GM12878 (cell line): ENCODE measurements around the gene KIAA1217. TPM values are rescaled to one million over a fixed set of nuclear protein-coding genes. Genes with fewer than 3 reads are reported as not detected.

Source experiments
- ATAC-seq: fragments of 200-7000 bp; cut with Tn5 transposase; 3 replicates; pipeline ENCODE4 v1.9.1; 2020; ENCODE audit warnings: mild to moderate bottlenecking, moderate library complexity
- BruUV-seq: library from RNA; stranded (reverse); fragments of 400-500 nt; replicated peaks from 2 replicates; lab custom pipeline; 2021; lab: Mats Ljungman, UMichigan
- CTCF ChIA-PET: fragments of 300-600 bp; sonication (Branson Sonifier 250); formaldehyde crosslinking; extraction: SDS; loops from one replicate; lab custom pipeline; 2021; ENCODE audit warnings: inconsistent platforms; lab: Yijun Ruan, JAX
- POLR2A ChIA-PET: fragments of 350-600 bp; formaldehyde crosslinking; extraction: SDS; loops from one replicate; lab custom pipeline; 2021; ENCODE audit warnings: inconsistent platforms; lab: Charles Lee
- RAD21 ChIA-PET: fragments of 300-600 bp; sonication (Branson Sonifier 250); formaldehyde crosslinking; loops from one replicate; lab custom pipeline; 2023; ENCODE audit warnings: antibody characterized with exemption; ENCODE audit not compliant: unreplicated experiment; lab: Charles Lee
- SMC1A ChIA-PET: fragments of 300-600 bp; sonication (Branson Sonifier 250); formaldehyde crosslinking; loops from one replicate; lab custom pipeline; 2023; ENCODE audit not compliant: unreplicated experiment, uncharacterized antibody; lab: Charles Lee
- DNase-seq: peaks from one replicate; pipeline ENCODE4 v3.0.0-alpha.2; 2011; ENCODE audit warnings: low read depth, low spot score
- FAIRE-seq: peaks from 3 replicates; lab custom pipeline; 2011; peaks lifted over from hg19 to GRCh38; lab: Jason Lieb, UNC
- H2AFZ ChIP-seq: 2 replicates; pipeline ENCODE4 v1.6.0; 2011; ENCODE audit warnings: low read depth, low read length, control low read depth; ENCODE audit not compliant: control insufficient read depth
- H3K27ac ChIP-seq: 2 replicates; pipeline ENCODE4 v1.5.1; 2011; ENCODE audit warnings: control low read depth; ENCODE audit not compliant: control insufficient read depth, insufficient read depth
- H3K27me3 ChIP-seq, 2 experiments: replicated peaks in 1 of 2; 2 replicates each; pipeline versions ENCODE4 v1.6.0 to v1.6.1; 2011; ENCODE audit warnings: low read length in 1 of 2; ENCODE audit not compliant: control insufficient read depth in 2 of 2, insufficient read depth in 2 of 2
- H3K36me3 ChIP-seq, 2 experiments: 2 replicates each; pipeline ENCODE4 v1.5.1; 2011; ENCODE audit warnings: low read length in 1 of 2; ENCODE audit not compliant: control insufficient read depth in 2 of 2, insufficient read depth in 2 of 2
- H3K4me1 ChIP-seq: 2 replicates; pipeline ENCODE4 v1.6.1; 2011; ENCODE audit warnings: mild to moderate bottlenecking, low read length, moderate library complexity, mixed read lengths; ENCODE audit not compliant: control insufficient read depth, insufficient read depth
- H3K4me2 ChIP-seq: 2 replicates; pipeline ENCODE4 v1.6.0; 2011; ENCODE audit warnings: control low read depth; ENCODE audit not compliant: control insufficient read depth, insufficient read depth
- H3K4me3 ChIP-seq: fragments of 200-600 bp; sonication (generic); 2 replicates; pipeline ENCODE4 v1.5.1; 2016
- H3K79me2 ChIP-seq: 2 replicates; pipeline ENCODE4 v1.6.0; 2011; ENCODE audit warnings: low read length; ENCODE audit not compliant: control insufficient read depth, insufficient read depth
- H3K9ac ChIP-seq: 2 replicates; pipeline ENCODE4 v1.8.0; 2011; ENCODE audit warnings: low read length, control low read depth, mixed read lengths; ENCODE audit not compliant: control insufficient read depth, insufficient read depth
- H3K9me3 ChIP-seq: replicated peaks from 3 replicates; pipeline ENCODE4 v1.5.1; 2011; ENCODE audit warnings: mild to moderate bottlenecking, low read length; ENCODE audit not compliant: control insufficient read depth, insufficient read depth
- H4K20me1 ChIP-seq: 2 replicates; pipeline ENCODE4 v1.6.0; 2011; ENCODE audit not compliant: control insufficient read depth, insufficient read depth
- ATF7 ChIP-seq: fragments of 450-650 bp; IDR thresholded peaks from 2 replicates; pipeline ENCODE4 v1.6.1; 2016; ENCODE audit warnings: low read depth, mild to moderate bottlenecking
- BHLHE40 ChIP-seq, 2 experiments: fragments of 450-650 bp in 1 of 2; IDR thresholded peaks; 2 replicates each; pipeline ENCODE4 v1.6.1; 2011 to 2017; ENCODE audit warnings: low read depth in 2 of 2, borderline replicate concordance in 1 of 2, improper control_type of control experiment in 1 of 2, low read length in 1 of 2, mild to moderate bottlenecking in 1 of 2
- CTCF ChIP-seq, 3 experiments: IDR thresholded peaks in 2 of 3; conservative IDR thresholded peaks in 1 of 3; 2 replicates each; pipeline ENCODE4 v1.5.1; 2011; ENCODE audit warnings: low read depth in 3 of 3, low read length in 3 of 3, mild to moderate bottlenecking in 3 of 3, control low read depth in 2 of 3, moderate library complexity in 2 of 3, inconsistent platforms in 1 of 3, mixed read lengths in 1 of 3; ENCODE audit not compliant: control insufficient read depth in 2 of 3, insufficient read depth in 1 of 3; ENCODE audit errors: extremely low read depth in 1 of 3
- EP300 ChIP-seq, 2 experiments: fragments of 150-350 bp in 1 of 2; IDR thresholded peaks; 2 replicates each; pipeline ENCODE4 v1.6.1; 2011 to 2012; ENCODE audit warnings: low read depth in 2 of 2, low read length in 2 of 2, borderline replicate concordance in 1 of 2, improper control_type of control experiment in 1 of 2, inconsistent platforms in 1 of 2; ENCODE audit not compliant: control insufficient read depth in 1 of 2
- FOS ChIP-seq: IDR thresholded peaks from 3 replicates; pipeline ENCODE4 v1.6.1; 2011; ENCODE audit warnings: borderline replicate concordance; ENCODE audit not compliant: insufficient read length; ENCODE audit errors: extremely low read depth
- IKZF1 ChIP-seq: fragments of 450-650 bp; conservative IDR thresholded peaks from 2 replicates; pipeline ENCODE4 v1.6.1; 2017; ENCODE audit warnings: antibody characterized with exemption, mild to moderate bottlenecking
- IKZF2 ChIP-seq, 2 experiments: fragments of 450-650 bp; IDR thresholded peaks; 2 replicates each; pipeline ENCODE4 v1.6.1; 2017; ENCODE audit warnings: mild to moderate bottlenecking in 2 of 2, moderate library complexity in 2 of 2
- MEF2B ChIP-seq: fragments of 450-650 bp; IDR thresholded peaks from 2 replicates; pipeline ENCODE4 v1.6.1; 2018; ENCODE audit warnings: mild to moderate bottlenecking, moderate library complexity; ENCODE audit not compliant: partially characterized antibody, poor library complexity, severe bottlenecking
- MLLT1 ChIP-seq: fragments of 450-650 bp; IDR thresholded peaks from 2 replicates; pipeline ENCODE4 v1.6.1; 2016; ENCODE audit warnings: mild to moderate bottlenecking
- MTA2 ChIP-seq: fragments of 450-650 bp; IDR thresholded peaks from 2 replicates; pipeline ENCODE4 v1.6.1; 2016; ENCODE audit warnings: low read depth, mild to moderate bottlenecking, moderate library complexity
- NR2F1 ChIP-seq: fragments of 450-650 bp; conservative IDR thresholded peaks from 2 replicates; pipeline ENCODE4 v1.6.1; 2017; ENCODE audit warnings: mild to moderate bottlenecking
- PAX5 ChIP-seq: IDR thresholded peaks from 2 replicates; pipeline ENCODE4 v1.6.1; 2011; ENCODE audit warnings: low read depth, low read length, borderline replicate concordance
- POLR2AphosphoS5 ChIP-seq: IDR thresholded peaks from 2 replicates; pipeline ENCODE4 v1.6.1; 2011; ENCODE audit warnings: mild to moderate bottlenecking, low read length, inconsistent platforms
- POU2F2 ChIP-seq: IDR thresholded peaks from 3 replicates; pipeline ENCODE4 v1.6.1; 2011; ENCODE audit warnings: low read depth, mild to moderate bottlenecking, low read length, borderline replicate concordance
- SPI1 ChIP-seq: IDR thresholded peaks from 2 replicates; pipeline ENCODE4 v1.6.1; 2011; ENCODE audit warnings: low read depth, mild to moderate bottlenecking, low read length, moderate library complexity, borderline replicate concordance; ENCODE audit not compliant: insufficient read depth
- WRNIP1 ChIP-seq: IDR thresholded peaks from 2 replicates; pipeline ENCODE4 v1.6.1; 2011; ENCODE audit warnings: low read depth, low read length, improper control_type of control experiment, borderline replicate concordance
- ZNF622 ChIP-seq: fragments of 450-650 bp; IDR thresholded peaks from 2 replicates; pipeline ENCODE4 v1.6.1; 2017; ENCODE audit warnings: mild to moderate bottlenecking, inconsistent platforms
- WGBS: methylation state at CpG from one replicate; pipeline ENCODE4 v1.1.6; 2016; ENCODE audit warnings: low lambda C conversion rate; ENCODE audit not compliant: insufficient replicate concordance, insufficient coverage; ENCODE audit errors: missing lambda C conversion rate; 5-methylcytosine and 5-hydroxymethylcytosine counted together
- in situ Hi-C: fragments of 300-500 bp; cut with MboI; formaldehyde crosslinking; loops from 9 replicates; pipeline ENCODE4 v1.14.3; 2018; ENCODE audit warnings: mixed read lengths
- intact Hi-C: fragments of 100-400 bp; cut with micrococcal nuclease; formaldehyde crosslinking; loops from one replicate; pipeline ENCODE4 v1.14.2; 2022; ENCODE audit not compliant: unreplicated experiment
- polyA plus RNA-seq, 11 experiments: library from polyadenylated mRNA; depleted of rRNA in 4 of 11; unstranded in 6 of 11; stranded (reverse) in 5 of 11; fragments of >200 nt; fragmentation: Nextera tagmentation in 4 of 11; fragmentation: Illumina TruSeq in 1 of 11; extraction: Ambion mirVana in 4 of 11; extraction: Trizol in 1 of 11; gene quantifications; 1 replicate in 1 of 11; 2 replicates in 10 of 11; pipeline versions ENCODE4 v1.2.1 to v1.2.3, GENCODE V29; 2011 to 2016; ENCODE audit warnings: inconsistent platforms in 2 of 11, missing spikeins in 2 of 11, low read depth in 1 of 11
- total RNA-seq, 4 experiments: library from RNA; depleted of rRNA in 3 of 4; stranded (reverse); fragments of >200 nt in 3 of 4; fragmentation: Illumina TruSeq in 1 of 4; extraction: Trizol in 1 of 4; gene quantifications; 2 replicates each; pipeline versions ENCODE4 v1.2.1 to v1.2.3, GENCODE V29; 2013 to 2021

KIAA1217 gene
- total and polyA plus RNA-seq, 10 of the 15 experiments (the other 5 are each of a cell fraction or from before 2014, with no cell fraction given), result 0.57 to 3.8 (median 2.1) TPM

- DNase-seq (peak; percentile 49), FAIRE-seq (no peak), ATAC-seq (peak; percentile 78)
- in situ Hi-C loops (no loop called here), intact Hi-C loops (no loop called here)
- Histone ChIP-seq H3K79me2 (no peaks in the 10 kb centered on the region), H3K4me3 (no peak overlapping the region), H4K20me1 (no peaks in the 10 kb centered on the region), H3K9ac (no peak overlapping the region), H3K27me3 (no peaks in the 10 kb centered on the region), H3K9me3 (no peaks in the 10 kb centered on the region; the same call in 2 of the 3 replicates), H2AFZ (no peak overlapping the region), H3K4me2 (no peak overlapping the region), H3K27ac (no peak overlapping the region), H3K36me3 (no peaks in the 10 kb centered on the region), H3K4me1 (no peaks in the 10 kb centered on the region)
- BruUV-seq, result no TSS peak
- ChIA-PET CTCF (interaction anchor here (0.7 to 1.4 kb wide), 2 partner anchors 11 to 71 kb away, joined by 3 to 5 read pairs; no protein-coding TSS in a partner anchor), RAD21 (interaction anchor here (1.2 kb wide), 2 partner anchors 11 to 12 kb away, joined by 3 to 5 read pairs; no protein-coding TSS in a partner anchor), SMC1A (interaction anchor here (0.8 to 1.7 kb wide), 5 partner anchors 12 to 89 kb away, joined by 3 to 7 read pairs (median 5); no protein-coding TSS in a partner anchor), POLR2A (interaction anchor here (0.5 kb wide), 1 partner anchor 35 kb away, joined by 5 read pairs; no protein-coding TSS in a partner anchor)
- WGBS, result 46% methylated on average over 9 of the region's 9 CpGs
- TF ChIP-seq PAX5, result peak; percentile 71; the same call in 1 of the 2 replicates
- peak; percentile 44 for TF ChIP-seq MEF2B
- TF ChIP-seq CTCF (IDR thresholded peaks at IDR 0.05 in 2 of 3, conservative IDR thresholded peaks at IDR 0.05 in 1 of 3; ENCODE audit: control insufficient read depth in 2 of 3, extremely low read depth in 1 of 3, insufficient read depth in 1 of 3, low read depth in 3 of 3, low read length in 3 of 3), result 0 out of 6 replicates have a peak, but pooled peaks of 1 of the 3 experiments have one; percentile 7
- peak; percentile 49; the same call in 1 of the 2 replicates for TF ChIP-seq MTA2
- TF ChIP-seq POU2F2, result peak; percentile 16; the same call in 1 of the 3 replicates
- TF ChIP-seq MLLT1, result peak; percentile 43; the same call in 1 of the 2 replicates
- TF ChIP-seq NR2F1, result peak; percentile 58
- TF ChIP-seq EP300 (IDR thresholded peaks at IDR 0.05; ENCODE audit: borderline replicate concordance in 1 of 2, control insufficient read depth in 1 of 2, low read depth in 2 of 2, low read length in 2 of 2), result peak in 1 of 2 experiments; percentile 52; a peak in 1 of 4 replicates
- TF ChIP-seq WRNIP1, result no peak
- TF ChIP-seq SPI1, result no peak
- no peak for TF ChIP-seq FOS
- TF ChIP-seq IKZF1, result 0 out of 2 replicates have a peak, but pooled peaks have one; percentile 25
- peak; percentile 42 to 63; a peak in 2 of 4 replicates for TF ChIP-seq BHLHE40 (IDR thresholded peaks at IDR 0.05; ENCODE audit: borderline replicate concordance in 1 of 2, low read depth in 2 of 2, low read length in 1 of 2)
- TF ChIP-seq ATF7, result peak; percentile 48
- no peak for TF ChIP-seq ZNF622
- no peak for TF ChIP-seq POLR2AphosphoS5
- peak; percentile 46 to 54; a peak in 2 of 4 replicates for TF ChIP-seq IKZF2 (IDR thresholded peaks at IDR 0.05)
These were observed 185.7 kb downstream of the KIAA1217 start for GRCh38 chr10:24394461-24395190.
